Fibroblast of lung (primary cell): ENCODE data around the gene NFATC3. TPM values are rescaled to one million over a fixed set of nuclear protein-coding genes. Genes with fewer than 3 reads are reported as not detected.

Source experiments
- DNase-seq, 2 donors: peaks; one replicate each; pipeline versions ENCODE4 v3.0.0 to v3.0.0-alpha.2; 2010; ENCODE audit warnings: low read depth in 2 of 2
- H2AFZ ChIP-seq: 2 replicates; pipeline ENCODE4 v1.5.1; 2012; ENCODE audit warnings: low read length, control low read depth, inconsistent platforms
- H3K27ac ChIP-seq: 2 replicates; pipeline ENCODE4 v1.5.1; 2011; ENCODE audit warnings: low read length, control low read depth; ENCODE audit not compliant: insufficient read depth
- H3K27me3 ChIP-seq: 2 replicates; pipeline ENCODE4 v1.5.1; 2011; ENCODE audit warnings: mild to moderate bottlenecking, low read length; ENCODE audit not compliant: control insufficient read depth, insufficient read depth
- H3K36me3 ChIP-seq: 2 replicates; pipeline ENCODE4 v1.5.1; 2011; ENCODE audit warnings: low read length; ENCODE audit not compliant: control insufficient read depth, insufficient read depth
- H3K4me1 ChIP-seq: 2 replicates; pipeline ENCODE4 v1.5.1; 2011; ENCODE audit warnings: low read length; ENCODE audit not compliant: control insufficient read depth, insufficient read depth; ENCODE audit errors: extremely low read depth
- H3K4me2 ChIP-seq: 2 replicates; pipeline ENCODE4 v1.5.1; 2011; ENCODE audit warnings: low read length, control low read depth; ENCODE audit not compliant: insufficient read depth; ENCODE audit errors: extremely low read depth
- H3K4me3 ChIP-seq, 4 experiments: fragments of 200-600 bp in 1 of 4; sonication (generic) in 1 of 4; replicated peaks in 1 of 4; 2 replicates each; pipeline ENCODE4 v1.5.1; 2011 to 2016; ENCODE audit warnings: low read length in 4 of 4, low read depth in 3 of 4, mild to moderate bottlenecking in 3 of 4, control low read depth in 2 of 4, inconsistent platforms in 1 of 4, mixed read lengths in 1 of 4; ENCODE audit not compliant: insufficient read depth in 1 of 4; ENCODE audit errors: control extremely low read depth in 1 of 4
- H3K79me2 ChIP-seq: 2 replicates; pipeline ENCODE4 v1.5.1; 2012; ENCODE audit warnings: mild to moderate bottlenecking, low read length, inconsistent platforms; ENCODE audit not compliant: control insufficient read depth, insufficient read depth
- H3K9ac ChIP-seq: 2 replicates; pipeline ENCODE4 v1.5.1; 2011; ENCODE audit warnings: mild to moderate bottlenecking, low read length, control low read depth; ENCODE audit not compliant: insufficient read depth
- H3K9me3 ChIP-seq: 2 replicates; pipeline ENCODE4 v1.5.1; 2012; ENCODE audit warnings: low read depth, low read length; ENCODE audit not compliant: control insufficient read depth, insufficient read depth
- H4K20me1 ChIP-seq: 2 replicates; pipeline ENCODE4 v1.5.1; 2011; ENCODE audit warnings: low read length; ENCODE audit not compliant: control insufficient read depth, insufficient read depth; ENCODE audit errors: extremely low read depth
- EZH2 ChIP-seq: IDR thresholded peaks from 2 replicates; pipeline ENCODE4 v1.5.1; 2012; ENCODE audit warnings: low read length, control low read depth, mild to moderate bottlenecking; ENCODE audit errors: missing control alignments
- polyA plus RNA-seq, 2 donors: library from polyadenylated mRNA; depleted of rRNA in 1 of 2; stranded (reverse) in 1 of 2; unstranded in 1 of 2; fragments of >200 nt; gene quantifications; 2 replicates each; pipeline ENCODE4 v1.2.1, GENCODE V29; 2011 to 2012; ENCODE audit warnings: missing spikeins in 1 of 2
- total RNA-seq: library from RNA; depleted of rRNA; stranded (reverse); fragments of >200 nt; gene quantifications from 2 replicates; pipeline ENCODE4 v1.2.1, GENCODE V29; 2014
- TF ChIP-seq, protein P1 (sequence below), 2 donors: IDR thresholded peaks in 1 of 2; conservative IDR thresholded peaks in 1 of 2; 1 replicate in 1 of 2; 2 replicates in 1 of 2; pipeline ENCODE4 v1.5.1; 2011 to 2012; ENCODE audit warnings: low read length in 2 of 2, control low read depth in 1 of 2, inconsistent platforms in 1 of 2, low read depth in 1 of 2, mild to moderate bottlenecking in 1 of 2

NFATC3 gene
- total and polyA plus RNA-seq, 2 donors (not counting 1 experiment from before 2014, with no cell fraction given) = 9.6 to 10.6 TPM

DNA sequence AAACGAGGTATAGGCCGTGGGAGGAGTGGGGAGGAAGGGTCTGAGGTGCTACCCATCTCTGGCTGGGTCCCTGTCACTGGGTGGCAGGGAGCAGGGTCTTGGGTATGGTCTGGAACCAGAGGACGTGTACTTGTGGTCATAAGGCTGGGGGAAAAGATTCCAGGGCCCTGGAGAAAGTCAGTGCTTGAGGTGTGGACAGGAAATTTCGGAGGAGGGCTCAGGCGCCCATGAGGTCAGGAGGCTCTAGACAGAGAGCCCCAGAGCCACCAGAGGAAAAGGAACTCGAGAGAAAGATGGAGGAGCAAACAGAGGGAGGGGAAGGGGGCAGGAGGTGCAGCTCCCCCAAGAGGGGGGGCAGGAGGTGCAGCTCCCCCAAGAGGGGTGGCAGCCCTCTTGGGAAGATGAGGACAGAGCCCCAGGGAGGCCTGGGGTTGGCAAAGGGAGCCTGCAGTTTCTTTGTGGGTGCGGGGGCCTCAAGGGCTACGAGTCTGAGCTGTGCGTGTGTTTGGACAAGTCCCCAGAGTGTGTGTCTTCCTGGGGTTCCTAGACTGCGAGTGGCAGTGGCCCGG, 178.5 kb downstream of the NFATC3 start:
- Histone ChIP-seq H3K79me2 (peaks cover 30% of the 10 kb centered on the region), H3K9ac (peak overlapping the region; percentile 95), H3K4me2 (peak overlapping the region; percentile 73), H3K36me3 (peaks cover 7% of the 10 kb centered on the region), H3K4me1 (peaks cover 5% of the 10 kb centered on the region), H4K20me1 (no peaks in the 10 kb centered on the region), H3K9me3 (no peaks in the 10 kb centered on the region), H3K27me3 (no peaks in the 10 kb centered on the region), H3K4me3 (peak overlapping the region; percentile 52 to 99 (median 74)), H3K27ac (peak overlapping the region; percentile 98), H2AFZ (peak overlapping the region; percentile 80)
- no peak for DNase-seq
- TF ChIP-seq, protein P1, sequence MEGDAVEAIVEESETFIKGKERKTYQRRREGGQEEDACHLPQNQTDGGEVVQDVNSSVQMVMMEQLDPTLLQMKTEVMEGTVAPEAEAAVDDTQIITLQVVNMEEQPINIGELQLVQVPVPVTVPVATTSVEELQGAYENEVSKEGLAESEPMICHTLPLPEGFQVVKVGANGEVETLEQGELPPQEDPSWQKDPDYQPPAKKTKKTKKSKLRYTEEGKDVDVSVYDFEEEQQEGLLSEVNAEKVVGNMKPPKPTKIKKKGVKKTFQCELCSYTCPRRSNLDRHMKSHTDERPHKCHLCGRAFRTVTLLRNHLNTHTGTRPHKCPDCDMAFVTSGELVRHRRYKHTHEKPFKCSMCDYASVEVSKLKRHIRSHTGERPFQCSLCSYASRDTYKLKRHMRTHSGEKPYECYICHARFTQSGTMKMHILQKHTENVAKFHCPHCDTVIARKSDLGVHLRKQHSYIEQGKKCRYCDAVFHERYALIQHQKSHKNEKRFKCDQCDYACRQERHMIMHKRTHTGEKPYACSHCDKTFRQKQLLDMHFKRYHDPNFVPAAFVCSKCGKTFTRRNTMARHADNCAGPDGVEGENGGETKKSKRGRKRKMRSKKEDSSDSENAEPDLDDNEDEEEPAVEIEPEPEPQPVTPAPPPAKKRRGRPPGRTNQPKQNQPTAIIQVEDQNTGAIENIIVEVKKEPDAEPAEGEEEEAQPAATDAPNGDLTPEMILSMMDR (conservative IDR thresholded peaks at IDR 0.05 in 1 of 2, IDR thresholded peaks at IDR 0.05 in 1 of 2; ENCODE audit: low read depth in 1 of 2, low read length in 2 of 2) = peak in 1 of 2 donors; percentile 59
- no peak for TF ChIP-seq EZH2

GRCh38 chr16:68264128-68265077, 179.2 kb downstream of the NFATC3 start, which contains the start of gene SLC7A6:
TSS of gene SLC7A6 (plus strand) at chr16:68264526. CDS start at chr16:68274727, 10,201 bp downstream.
- Histone ChIP-seq H3K27ac (peak within 1 kb of the TSS; percentile 98), H2AFZ (peak within 1 kb of the TSS; percentile 85), H3K9ac (peak within 1 kb of the TSS; percentile 95), H3K79me2 (peaks cover 36% of the 10 kb centered on the region), H4K20me1 (no peaks in the 10 kb centered on the region), H3K4me2 (peak within 1 kb of the TSS; percentile 99), H3K4me1 (peaks cover 5% of the 10 kb centered on the region), H3K4me3 (peak within 1 kb of the TSS; percentile 79 to 99 (median 94)), H3K36me3 (peaks cover 7% of the 10 kb centered on the region), H3K27me3 (no peaks in the 10 kb centered on the region), H3K9me3 (no peaks in the 10 kb centered on the region)
- TF ChIP-seq, protein P1 (conservative IDR thresholded peaks at IDR 0.05 in 1 of 2, IDR thresholded peaks at IDR 0.05 in 1 of 2; ENCODE audit: low read depth in 1 of 2, low read length in 2 of 2) = peak in 1 of 2 donors; percentile 45
- TF ChIP-seq EZH2 = no peak
- peak; percentile 64 to 68 for DNase-seq
